K562 (cell line): ENCODE data around the gene TMEM208. TPM values are rescaled to one million over a fixed set of nuclear protein-coding genes. Genes with fewer than 3 reads are reported as not detected.

Source experiments
- DACH1 ChIP-seq: fragments of 450-650 bp; IDR thresholded peaks from 2 replicates; pipeline ENCODE4 v1.6.1; 2018; ENCODE audit not compliant: partially characterized antibody
- FOXK2 ChIP-seq, 2 experiments: fragments of 450-650 bp; IDR thresholded peaks in 1 of 2; conservative IDR thresholded peaks in 1 of 2; 2 replicates each; pipeline ENCODE4 v1.6.1; 2016; ENCODE audit warnings: low read depth in 2 of 2, mild to moderate bottlenecking in 1 of 2
- NFIX ChIP-seq: fragments of 250-450 bp; sonication (Bioruptor Pico); IDR thresholded peaks from 2 replicates; pipeline ENCODE4 v1.4.0; 2020; ENCODE audit warnings: low read depth, mild to moderate bottlenecking, moderate library complexity
- RHOXF2B ChIP-seq: fragments of 250-450 bp; sonication (Bioruptor Pico); conservative IDR thresholded peaks from 2 replicates; pipeline ENCODE4 v1.5.1; 2021
- RUNX1 ChIP-seq: sonication (generic); IDR thresholded peaks from 2 replicates; pipeline ENCODE4 v1.6.1; 2016; ENCODE audit warnings: antibody characterized with exemption, low read depth
- ZZZ3 ChIP-seq: fragments of 450-650 bp; IDR thresholded peaks from 2 replicates; pipeline ENCODE4 v1.6.1; 2016; ENCODE audit warnings: antibody characterized with exemption, mild to moderate bottlenecking, moderate library complexity
- polyA plus RNA-seq, 8 experiments: library from polyadenylated mRNA; depleted of rRNA in 4 of 8; stranded (reverse) in 5 of 8; unstranded in 3 of 8; fragments of >200 nt; fragmentation: Nextera tagmentation in 2 of 8; fragmentation: Illumina TruSeq in 1 of 8; extraction: Ambion mirVana in 2 of 8; extraction: Trizol in 1 of 8; gene quantifications; 2 replicates each; pipeline versions ENCODE4 v1.2.1 to v1.2.3, GENCODE V29; 2011 to 2014; ENCODE audit warnings: inconsistent platforms in 1 of 8, missing spikeins in 1 of 8
- total RNA-seq, 7 experiments: library from RNA; depleted of rRNA in 6 of 7; stranded (reverse); fragments of >200 nt in 6 of 7; fragmentation: Illumina TruSeq in 2 of 7; extraction: Trizol in 2 of 7; gene quantifications; 2 replicates each; pipeline versions ENCODE4 v1.2.1 to v1.2.3, GENCODE V29; 2011 to 2021; ENCODE audit warnings: low replicate concordance in 1 of 7
- TF ChIP-seq, protein P1 (sequence below): sonication (generic); formaldehyde crosslinking; IDR thresholded peaks from 2 replicates; pipeline ENCODE4 v1.8.0; 2023; ENCODE audit warnings: mild to moderate bottlenecking, missing genetic modification reagents
- TF ChIP-seq, protein P2 (sequence below): fragments of 200-600 bp; sonication (generic); IDR thresholded peaks from one replicate; pipeline ENCODE4 v1.6.1; 2012; ENCODE audit warnings: mild to moderate bottlenecking, low read depth, low read length, inconsistent platforms

The TMEM208 gene
- total and polyA plus RNA-seq, 9 of the 15 experiments (the other 6 are each of a cell fraction or from before 2014, with no cell fraction given): 31.8 to 239 (median 54.3) TPM

DNA sequence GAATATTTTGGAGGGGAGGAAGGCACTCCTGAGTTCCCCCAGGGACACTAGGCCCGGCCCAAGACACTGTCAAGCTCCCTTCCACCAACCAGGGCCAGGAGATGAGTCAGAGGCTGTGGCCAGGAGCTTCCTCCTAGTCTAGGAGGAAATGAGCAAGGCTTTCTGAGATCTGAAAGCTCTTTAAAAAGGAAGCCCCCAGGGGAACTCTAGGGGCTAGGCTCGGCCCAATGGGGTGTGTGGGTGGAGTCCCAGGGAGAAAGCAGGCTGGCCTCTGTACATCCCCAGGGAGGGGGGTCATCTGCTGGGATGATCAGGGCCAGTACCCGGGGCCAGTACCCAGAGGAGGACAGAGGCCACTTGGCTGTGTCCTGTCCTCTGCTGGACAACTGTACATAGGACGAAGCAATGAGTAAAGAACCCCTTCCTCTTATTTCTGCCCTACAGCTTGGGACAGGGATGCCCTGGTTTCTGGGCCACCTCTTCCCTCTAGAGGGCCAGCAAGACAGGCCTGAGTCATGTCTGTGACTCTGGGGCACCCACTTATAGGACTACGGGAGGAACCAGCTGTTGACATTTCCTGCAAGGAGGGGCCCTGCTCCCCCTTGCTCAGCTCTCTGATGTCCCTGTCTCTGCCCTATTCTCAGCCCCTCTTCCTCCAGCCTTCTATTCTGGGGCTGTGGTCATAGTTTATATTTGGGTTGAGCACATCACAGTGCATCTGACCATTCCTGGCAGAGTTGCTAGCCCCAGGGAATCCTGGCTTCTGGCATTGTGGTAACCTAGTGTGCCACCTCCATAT, 17.7 kb downstream of the TMEM208 start (continued):
- TF ChIP-seq, protein P1, sequence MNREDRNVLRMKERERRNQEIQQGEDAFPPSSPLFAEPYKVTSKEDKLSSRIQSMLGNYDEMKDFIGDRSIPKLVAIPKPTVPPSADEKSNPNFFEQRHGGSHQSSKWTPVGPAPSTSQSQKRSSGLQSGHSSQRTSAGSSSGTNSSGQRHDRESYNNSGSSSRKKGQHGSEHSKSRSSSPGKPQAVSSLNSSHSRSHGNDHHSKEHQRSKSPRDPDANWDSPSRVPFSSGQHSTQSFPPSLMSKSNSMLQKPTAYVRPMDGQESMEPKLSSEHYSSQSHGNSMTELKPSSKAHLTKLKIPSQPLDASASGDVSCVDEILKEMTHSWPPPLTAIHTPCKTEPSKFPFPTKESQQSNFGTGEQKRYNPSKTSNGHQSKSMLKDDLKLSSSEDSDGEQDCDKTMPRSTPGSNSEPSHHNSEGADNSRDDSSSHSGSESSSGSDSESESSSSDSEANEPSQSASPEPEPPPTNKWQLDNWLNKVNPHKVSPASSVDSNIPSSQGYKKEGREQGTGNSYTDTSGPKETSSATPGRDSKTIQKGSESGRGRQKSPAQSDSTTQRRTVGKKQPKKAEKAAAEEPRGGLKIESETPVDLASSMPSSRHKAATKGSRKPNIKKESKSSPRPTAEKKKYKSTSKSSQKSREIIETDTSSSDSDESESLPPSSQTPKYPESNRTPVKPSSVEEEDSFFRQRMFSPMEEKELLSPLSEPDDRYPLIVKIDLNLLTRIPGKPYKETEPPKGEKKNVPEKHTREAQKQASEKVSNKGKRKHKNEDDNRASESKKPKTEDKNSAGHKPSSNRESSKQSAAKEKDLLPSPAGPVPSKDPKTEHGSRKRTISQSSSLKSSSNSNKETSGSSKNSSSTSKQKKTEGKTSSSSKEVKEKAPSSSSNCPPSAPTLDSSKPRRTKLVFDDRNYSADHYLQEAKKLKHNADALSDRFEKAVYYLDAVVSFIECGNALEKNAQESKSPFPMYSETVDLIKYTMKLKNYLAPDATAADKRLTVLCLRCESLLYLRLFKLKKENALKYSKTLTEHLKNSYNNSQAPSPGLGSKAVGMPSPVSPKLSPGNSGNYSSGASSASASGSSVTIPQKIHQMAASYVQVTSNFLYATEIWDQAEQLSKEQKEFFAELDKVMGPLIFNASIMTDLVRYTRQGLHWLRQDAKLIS (CRISPR knock-in tag): no peak
- TF ChIP-seq RHOXF2B (CRISPR knock-in tag): no peak
- TF ChIP-seq, protein P2, sequence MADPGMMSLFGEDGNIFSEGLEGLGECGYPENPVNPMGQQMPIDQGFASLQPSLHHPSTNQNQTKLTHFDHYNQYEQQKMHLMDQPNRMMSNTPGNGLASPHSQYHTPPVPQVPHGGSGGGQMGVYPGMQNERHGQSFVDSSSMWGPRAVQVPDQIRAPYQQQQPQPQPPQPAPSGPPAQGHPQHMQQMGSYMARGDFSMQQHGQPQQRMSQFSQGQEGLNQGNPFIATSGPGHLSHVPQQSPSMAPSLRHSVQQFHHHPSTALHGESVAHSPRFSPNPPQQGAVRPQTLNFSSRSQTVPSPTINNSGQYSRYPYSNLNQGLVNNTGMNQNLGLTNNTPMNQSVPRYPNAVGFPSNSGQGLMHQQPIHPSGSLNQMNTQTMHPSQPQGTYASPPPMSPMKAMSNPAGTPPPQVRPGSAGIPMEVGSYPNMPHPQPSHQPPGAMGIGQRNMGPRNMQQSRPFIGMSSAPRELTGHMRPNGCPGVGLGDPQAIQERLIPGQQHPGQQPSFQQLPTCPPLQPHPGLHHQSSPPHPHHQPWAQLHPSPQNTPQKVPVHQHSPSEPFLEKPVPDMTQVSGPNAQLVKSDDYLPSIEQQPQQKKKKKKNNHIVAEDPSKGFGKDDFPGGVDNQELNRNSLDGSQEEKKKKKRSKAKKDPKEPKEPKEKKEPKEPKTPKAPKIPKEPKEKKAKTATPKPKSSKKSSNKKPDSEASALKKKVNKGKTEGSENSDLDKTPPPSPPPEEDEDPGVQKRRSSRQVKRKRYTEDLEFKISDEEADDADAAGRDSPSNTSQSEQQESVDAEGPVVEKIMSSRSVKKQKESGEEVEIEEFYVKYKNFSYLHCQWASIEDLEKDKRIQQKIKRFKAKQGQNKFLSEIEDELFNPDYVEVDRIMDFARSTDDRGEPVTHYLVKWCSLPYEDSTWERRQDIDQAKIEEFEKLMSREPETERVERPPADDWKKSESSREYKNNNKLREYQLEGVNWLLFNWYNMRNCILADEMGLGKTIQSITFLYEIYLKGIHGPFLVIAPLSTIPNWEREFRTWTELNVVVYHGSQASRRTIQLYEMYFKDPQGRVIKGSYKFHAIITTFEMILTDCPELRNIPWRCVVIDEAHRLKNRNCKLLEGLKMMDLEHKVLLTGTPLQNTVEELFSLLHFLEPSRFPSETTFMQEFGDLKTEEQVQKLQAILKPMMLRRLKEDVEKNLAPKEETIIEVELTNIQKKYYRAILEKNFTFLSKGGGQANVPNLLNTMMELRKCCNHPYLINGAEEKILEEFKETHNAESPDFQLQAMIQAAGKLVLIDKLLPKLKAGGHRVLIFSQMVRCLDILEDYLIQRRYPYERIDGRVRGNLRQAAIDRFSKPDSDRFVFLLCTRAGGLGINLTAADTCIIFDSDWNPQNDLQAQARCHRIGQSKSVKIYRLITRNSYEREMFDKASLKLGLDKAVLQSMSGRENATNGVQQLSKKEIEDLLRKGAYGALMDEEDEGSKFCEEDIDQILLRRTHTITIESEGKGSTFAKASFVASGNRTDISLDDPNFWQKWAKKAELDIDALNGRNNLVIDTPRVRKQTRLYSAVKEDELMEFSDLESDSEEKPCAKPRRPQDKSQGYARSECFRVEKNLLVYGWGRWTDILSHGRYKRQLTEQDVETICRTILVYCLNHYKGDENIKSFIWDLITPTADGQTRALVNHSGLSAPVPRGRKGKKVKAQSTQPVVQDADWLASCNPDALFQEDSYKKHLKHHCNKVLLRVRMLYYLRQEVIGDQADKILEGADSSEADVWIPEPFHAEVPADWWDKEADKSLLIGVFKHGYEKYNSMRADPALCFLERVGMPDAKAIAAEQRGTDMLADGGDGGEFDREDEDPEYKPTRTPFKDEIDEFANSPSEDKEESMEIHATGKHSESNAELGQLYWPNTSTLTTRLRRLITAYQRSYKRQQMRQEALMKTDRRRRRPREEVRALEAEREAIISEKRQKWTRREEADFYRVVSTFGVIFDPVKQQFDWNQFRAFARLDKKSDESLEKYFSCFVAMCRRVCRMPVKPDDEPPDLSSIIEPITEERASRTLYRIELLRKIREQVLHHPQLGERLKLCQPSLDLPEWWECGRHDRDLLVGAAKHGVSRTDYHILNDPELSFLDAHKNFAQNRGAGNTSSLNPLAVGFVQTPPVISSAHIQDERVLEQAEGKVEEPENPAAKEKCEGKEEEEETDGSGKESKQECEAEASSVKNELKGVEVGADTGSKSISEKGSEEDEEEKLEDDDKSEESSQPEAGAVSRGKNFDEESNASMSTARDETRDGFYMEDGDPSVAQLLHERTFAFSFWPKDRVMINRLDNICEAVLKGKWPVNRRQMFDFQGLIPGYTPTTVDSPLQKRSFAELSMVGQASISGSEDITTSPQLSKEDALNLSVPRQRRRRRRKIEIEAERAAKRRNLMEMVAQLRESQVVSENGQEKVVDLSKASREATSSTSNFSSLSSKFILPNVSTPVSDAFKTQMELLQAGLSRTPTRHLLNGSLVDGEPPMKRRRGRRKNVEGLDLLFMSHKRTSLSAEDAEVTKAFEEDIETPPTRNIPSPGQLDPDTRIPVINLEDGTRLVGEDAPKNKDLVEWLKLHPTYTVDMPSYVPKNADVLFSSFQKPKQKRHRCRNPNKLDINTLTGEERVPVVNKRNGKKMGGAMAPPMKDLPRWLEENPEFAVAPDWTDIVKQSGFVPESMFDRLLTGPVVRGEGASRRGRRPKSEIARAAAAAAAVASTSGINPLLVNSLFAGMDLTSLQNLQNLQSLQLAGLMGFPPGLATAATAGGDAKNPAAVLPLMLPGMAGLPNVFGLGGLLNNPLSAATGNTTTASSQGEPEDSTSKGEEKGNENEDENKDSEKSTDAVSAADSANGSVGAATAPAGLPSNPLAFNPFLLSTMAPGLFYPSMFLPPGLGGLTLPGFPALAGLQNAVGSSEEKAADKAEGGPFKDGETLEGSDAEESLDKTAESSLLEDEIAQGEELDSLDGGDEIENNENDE: no peak
- no peak for TF ChIP-seq RUNX1
- no peak for TF ChIP-seq NFIX (CRISPR knock-in tag)
- peak; percentile 57 for TF ChIP-seq DACH1
- TF ChIP-seq FOXK2 (conservative IDR thresholded peaks at IDR 0.05 in 1 of 2, IDR thresholded peaks at IDR 0.05 in 1 of 2; ENCODE audit: low read depth in 2 of 2): 0 out of 4 replicates have a peak, but pooled peaks of 1 of the 2 experiments have one; percentile 38
- no peak for TF ChIP-seq ZZZ3
